Omental fat pad (tissue), 4 donors: ENCODE data around the gene GSS. TPM values are rescaled to one million over a fixed set of nuclear protein-coding genes. Genes with fewer than 3 reads are reported as not detected.

Experiments used
- ATAC-seq: fragments of 150-250 bp; one replicate; pipeline ENCODE4 v1.9.1; 2016; ENCODE audit warnings: mild to moderate bottlenecking, moderate library complexity; ENCODE audit not compliant: low FRiP score
- DNase-seq: peaks from one replicate; pipeline ENCODE4 v3.0.0-alpha.2; 2019; ENCODE audit warnings: low spot score
- CTCF ChIP-seq, 3 donors: fragments of 450-650 bp; IDR thresholded peaks; one replicate each; pipeline ENCODE4 v1.5.1; 2016 to 2017; ENCODE audit warnings: antibody characterized with exemption in 3 of 3, mild to moderate bottlenecking in 3 of 3, moderate library complexity in 2 of 3
- total RNA-seq, 4 donors: library from RNA; depleted of rRNA; stranded (reverse); fragments of >200 nt; gene quantifications; one replicate each; pipeline ENCODE4 v1.1.0, GENCODE V29; 2016

The GSS gene
- total RNA-seq, 4 donors from 2014 or later, result 32.1 to 39.6 (median 33.2) TPM

- DNase-seq, result no peak
- TF ChIP-seq CTCF (IDR thresholded peaks at IDR 0.05), result no peak
- no peak for ATAC-seq
Measured at GRCh38 chr20:34977365-34978091, 21.9 kb upstream of the GSS start.

- DNase-seq, result no peak
- no peak for TF ChIP-seq CTCF (IDR thresholded peaks at IDR 0.05)
- no peak for ATAC-seq
Measured at GRCh38 chr20:34976286-34976685, 20.7 kb upstream of the GSS start.

- TF ChIP-seq CTCF (IDR thresholded peaks at IDR 0.05), result no peak
- DNase-seq, result no peak
- ATAC-seq, result no peak
Measured at GRCh38 chr20:34974246-34974645, 18.6 kb upstream of the GSS start.

- DNase-seq (no peak), ATAC-seq (no peak)
- no peak for TF ChIP-seq CTCF (IDR thresholded peaks at IDR 0.05)
Measured at GRCh38 chr20:34971561-34972235, 16.1 kb upstream of the GSS start.

GRCh38 chr20:34970846-34971560 is 15.4 kb upstream of the GSS start:
- no peak for TF ChIP-seq CTCF (IDR thresholded peaks at IDR 0.05)
- no peak for ATAC-seq
- no peak for DNase-seq

- no peak for TF ChIP-seq CTCF (IDR thresholded peaks at IDR 0.05)
- DNase-seq, result no peak
Measured at GRCh38 chr20:34970193-34970840, 14.7 kb upstream of the GSS start.

More at GRCh38 chr20:34970193-34970840, 14.7 kb upstream of the GSS start:
- no peak for ATAC-seq
